H9 (cell line): ENCODE results near the gene IFIT5. TPM values are rescaled to one million over a fixed set of nuclear protein-coding genes. Genes with fewer than 3 reads are reported as not detected.
A peak's percentile ranks its signal among the peaks of the same experiment; 100 is the strongest.

Experiments
- DNase-seq: peaks from one replicate; pipeline ENCODE4 v3.0.0-alpha.2; 2017
- H2AFZ ChIP-seq: one replicate; pipeline ENCODE4 v1.6.1; 2013; ENCODE audit warnings: mild to moderate bottlenecking, low read length, control low read depth, moderate library complexity
- H2AK5ac ChIP-seq: 2 replicates; pipeline ENCODE4 v1.6.1; 2013; ENCODE audit warnings: low read length, control low read depth, mixed read lengths; ENCODE audit not compliant: insufficient read length
- H2BK120ac ChIP-seq: one replicate; pipeline ENCODE4 v1.6.1; 2013; ENCODE audit warnings: low read depth, mild to moderate bottlenecking, low read length, control low read depth, inconsistent platforms; ENCODE audit not compliant: poor library complexity, severe bottlenecking
- H2BK12ac ChIP-seq: 2 replicates; pipeline ENCODE4 v1.6.1; 2013; ENCODE audit warnings: low read length, control low read depth, mixed read lengths, low read depth; ENCODE audit not compliant: insufficient read length
- H2BK15ac ChIP-seq: 2 replicates; pipeline ENCODE4 v1.6.1; 2013; ENCODE audit warnings: low read depth, low read length, control low read depth
- H2BK20ac ChIP-seq: one replicate; pipeline ENCODE4 v1.6.1; 2013; ENCODE audit warnings: low read depth, mild to moderate bottlenecking, low read length, control low read depth, inconsistent platforms; ENCODE audit not compliant: poor library complexity, severe bottlenecking
- H2BK5ac ChIP-seq: 2 replicates; pipeline ENCODE4 v1.6.1; 2013; ENCODE audit warnings: low read length, control low read depth, mixed read lengths; ENCODE audit not compliant: insufficient read length
- H3K14ac ChIP-seq: 2 replicates; pipeline ENCODE4 v1.6.1; 2013; ENCODE audit warnings: low read length, control low read depth; ENCODE audit not compliant: insufficient read depth
- H3K18ac ChIP-seq: 2 replicates; pipeline ENCODE4 v1.6.1; 2013; ENCODE audit warnings: low read depth, mild to moderate bottlenecking, mixed read lengths, low read length, control low read depth; ENCODE audit not compliant: insufficient read length
- H3K23ac ChIP-seq: 2 replicates; pipeline ENCODE4 v1.6.1; 2013; ENCODE audit warnings: low read length, control low read depth, mixed read lengths, low read depth; ENCODE audit not compliant: insufficient read length
- H3K23me2 ChIP-seq: 2 replicates; pipeline ENCODE4 v1.6.1; 2013; ENCODE audit warnings: low read depth, mild to moderate bottlenecking, mixed read lengths, low read length, control low read depth; ENCODE audit not compliant: insufficient read length, poor library complexity, severe bottlenecking
- H3K27ac ChIP-seq: 2 replicates; pipeline ENCODE4 v1.5.1; 2013; ENCODE audit warnings: low read length, control low read depth, mixed read lengths, low read depth; ENCODE audit not compliant: insufficient read length
- H3K27me3 ChIP-seq: 2 replicates; pipeline ENCODE4 v1.6.1; 2013; ENCODE audit warnings: low read length, control low read depth, inconsistent platforms; ENCODE audit not compliant: insufficient read depth
- H3K4ac ChIP-seq: 2 replicates; pipeline ENCODE4 v1.6.1; 2013; ENCODE audit warnings: low read depth, mild to moderate bottlenecking, control low read depth, inconsistent platforms, low read length, moderate library complexity
- H3K4me1 ChIP-seq: 2 replicates; pipeline ENCODE4 v1.6.1; 2013; ENCODE audit warnings: low read length, control low read depth, inconsistent platforms; ENCODE audit not compliant: insufficient read depth
- H3K4me2 ChIP-seq: 2 replicates; pipeline ENCODE4 v1.6.1; 2013; ENCODE audit warnings: low read length, control low read depth, mixed read lengths; ENCODE audit not compliant: insufficient read length, insufficient read depth
- H3K56ac ChIP-seq: 2 replicates; pipeline ENCODE4 v1.6.1; 2013; ENCODE audit warnings: low read depth, mild to moderate bottlenecking, mixed read lengths, low read length, control low read depth; ENCODE audit not compliant: insufficient read length
- H3K79me1 ChIP-seq: 2 replicates; pipeline ENCODE4 v1.6.1; 2013; ENCODE audit warnings: low read depth, mild to moderate bottlenecking, moderate library complexity, low read length, control low read depth, inconsistent platforms; ENCODE audit not compliant: insufficient read depth, poor library complexity, severe bottlenecking
- H3K79me2 ChIP-seq: 2 replicates; pipeline ENCODE4 v1.6.1; 2013; ENCODE audit warnings: low read length, control low read depth, inconsistent platforms; ENCODE audit not compliant: insufficient read depth
- H3K9ac ChIP-seq: 2 replicates; pipeline ENCODE4 v1.6.1; 2013; ENCODE audit warnings: low read length, control low read depth, mixed read lengths; ENCODE audit not compliant: insufficient read length; ENCODE audit errors: extremely low read depth
- H3K9me3 ChIP-seq: one replicate; pipeline ENCODE4 v1.6.1; 2013; ENCODE audit warnings: low read depth, low read length, inconsistent platforms; ENCODE audit not compliant: control insufficient read depth
- H3T11ph ChIP-seq: one replicate; pipeline ENCODE4 v1.6.1; 2013; ENCODE audit warnings: mild to moderate bottlenecking, low read length, control low read depth, inconsistent platforms
- H4K20me1 ChIP-seq: one replicate; pipeline ENCODE4 v1.6.1; 2013; ENCODE audit not compliant: control insufficient read depth, insufficient read length, insufficient read depth
- H4K5ac ChIP-seq: 2 replicates; pipeline ENCODE4 v1.6.1; 2013; ENCODE audit warnings: low read depth, mild to moderate bottlenecking, mixed read lengths, low read length, control low read depth; ENCODE audit not compliant: insufficient read length
- H4K8ac ChIP-seq: replicated peaks from 2 replicates; pipeline ENCODE4 v1.6.1; 2013; ENCODE audit warnings: low read length, control low read depth, mixed read lengths, low read depth; ENCODE audit not compliant: insufficient read length
- H4K91ac ChIP-seq: 2 replicates; pipeline ENCODE4 v1.6.1; 2013; ENCODE audit warnings: low read depth, mild to moderate bottlenecking, moderate library complexity, mixed read lengths, low read length, control low read depth; ENCODE audit not compliant: insufficient read length
- H3K27ac Mint-ChIP-seq, 3 experiments: 2 replicates in 2 of 3; 3 replicates in 1 of 3; pipeline ENCODE4 v1.8.0; 2020 to 2021; ENCODE audit warnings: mixed read lengths in 3 of 3, mild to moderate bottlenecking in 1 of 3, moderate library complexity in 1 of 3
- H3K27me3 Mint-ChIP-seq: 2 replicates; pipeline ENCODE4 v1.8.0; 2021; ENCODE audit warnings: low read depth, mild to moderate bottlenecking, moderate library complexity, mixed read lengths
- H3K36me3 Mint-ChIP-seq, 3 experiments: 2 replicates in 2 of 3; 3 replicates in 1 of 3; pipeline ENCODE4 v1.8.0; 2020 to 2021; ENCODE audit warnings: low read depth in 3 of 3, mixed read lengths in 3 of 3; ENCODE audit not compliant: insufficient read depth in 1 of 3
- H3K4me1 Mint-ChIP-seq, 2 experiments: 2 replicates each; pipeline ENCODE4 v1.8.0; 2020; ENCODE audit warnings: mixed read lengths in 2 of 2
- H3K4me3 Mint-ChIP-seq, 2 experiments: 2 replicates in 1 of 2; 3 replicates in 1 of 2; pipeline ENCODE4 v1.8.0; 2020 to 2021; ENCODE audit warnings: mild to moderate bottlenecking in 2 of 2, mixed read lengths in 2 of 2, moderate library complexity in 1 of 2
- H3K9me3 Mint-ChIP-seq, 2 experiments: 2 replicates in 1 of 2; 3 replicates in 1 of 2; pipeline ENCODE4 v1.8.0; 2020; ENCODE audit warnings: mild to moderate bottlenecking in 2 of 2, mixed read lengths in 2 of 2, moderate library complexity in 1 of 2
- WGBS: extraction: QIAGEN DNeasy Blood & Tissue Kit; methylation state at CpG from one replicate; pipeline ENCODE4 v1.1.7; 2013; ENCODE audit warnings: missing lambda C conversion rate, low lambda C conversion rate, mixed read lengths; ENCODE audit not compliant: insufficient read length; ENCODE audit errors: extremely low coverage; 5-methylcytosine and 5-hydroxymethylcytosine counted together
- total RNA-seq: library from RNA; stranded (reverse); gene quantifications from 2 replicates; pipeline ENCODE4 v1.2.1, GENCODE V29; 2021
- TF ChIP-seq, protein P1 (sequence below): fragments of 200-600 bp; sonication (generic); conservative IDR thresholded peaks from 3 replicates; pipeline ENCODE4 v1.8.0; 2021; ENCODE audit warnings: antibody characterized with exemption, mild to moderate bottlenecking

Gene IFIT5
- total RNA-seq, 1 experiment from 2014 or later = 2.3 TPM

DNA sequence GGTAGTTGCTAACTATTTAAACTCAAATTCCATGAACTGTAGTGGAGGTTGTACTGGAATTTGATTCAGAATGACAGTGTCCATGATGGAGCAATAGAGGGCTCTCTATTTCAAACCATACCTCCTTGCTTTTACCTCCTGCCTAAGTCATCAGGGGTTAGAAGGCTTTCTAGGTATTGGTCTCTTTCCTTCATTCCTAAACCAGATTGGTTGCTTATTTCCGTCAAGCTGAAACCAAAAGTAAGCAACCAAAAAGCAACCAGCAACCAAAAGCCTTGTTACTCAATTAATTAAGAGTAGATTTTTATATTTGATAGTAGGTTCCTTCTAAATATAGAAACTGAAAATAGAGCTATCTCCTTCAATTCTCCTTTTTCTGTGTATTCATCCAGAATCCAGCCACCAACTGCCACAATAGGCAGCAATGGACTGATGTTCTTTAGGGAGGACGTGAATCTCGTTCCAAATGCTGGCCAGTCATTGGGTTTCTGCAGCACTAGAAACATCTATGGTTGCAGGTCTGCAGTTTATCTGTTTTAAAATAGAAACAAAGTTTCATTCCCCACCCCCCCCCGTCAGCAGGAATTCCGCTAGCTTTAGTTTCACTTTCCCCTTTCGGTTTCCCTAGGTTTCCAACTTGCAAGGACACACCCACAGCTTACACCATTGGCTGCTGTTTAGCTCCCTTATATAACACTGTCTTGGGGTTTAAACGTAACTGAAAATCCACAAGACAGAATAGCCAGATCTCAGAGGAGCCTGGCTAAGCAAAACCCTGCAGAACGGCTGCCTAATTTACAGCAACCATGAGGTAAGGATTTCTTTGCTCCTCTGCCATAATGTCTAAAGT, 22.2 kb upstream of the IFIT5 start, which contains the start of gene IFIT1:
IFIT1 (plus strand) TSS at position 717 of the 850 bp plus-strand sequence; CDS start at position 807, 90 bp downstream.
- Histone ChIP-seq H3T11ph (no peak within 1 kb of the TSS), H2BK12ac (no peak within 1 kb of the TSS), H3K27me3 (no peaks in the 10 kb centered on the region), H2BK20ac (no peak within 1 kb of the TSS), H3K56ac (no peak within 1 kb of the TSS), H4K5ac (peak within 1 kb of the TSS; percentile 34), H4K8ac (no peak within 1 kb of the TSS), H3K4me2 (peak within 1 kb of the TSS; percentile 63), H3K79me1 (no peaks in the 10 kb centered on the region), H3K18ac (peak within 1 kb of the TSS; percentile 79), H3K23me2 (peaks cover 2% of the 10 kb centered on the region), H2AFZ (peak within 1 kb of the TSS; percentile 92), H4K91ac (no peak within 1 kb of the TSS), H2AK5ac (no peak within 1 kb of the TSS), H3K4ac (no peak within 1 kb of the TSS; the same call in 1 of the 2 replicates), H4K20me1 (no peaks in the 10 kb centered on the region), H3K14ac (no peak within 1 kb of the TSS), H3K9ac (no peak within 1 kb of the TSS), H3K27ac (peak within 1 kb of the TSS; percentile 51), H2BK120ac (no peak within 1 kb of the TSS), H3K4me1 (peaks cover 4% of the 10 kb centered on the region; the same call in 1 of the 2 replicates), H2BK15ac (no peak within 1 kb of the TSS), H3K23ac (no peak within 1 kb of the TSS), H3K79me2 (no peaks in the 10 kb centered on the region), H3K9me3 (no peaks in the 10 kb centered on the region), H2BK5ac (no peak within 1 kb of the TSS)
- TF ChIP-seq, protein P1, sequence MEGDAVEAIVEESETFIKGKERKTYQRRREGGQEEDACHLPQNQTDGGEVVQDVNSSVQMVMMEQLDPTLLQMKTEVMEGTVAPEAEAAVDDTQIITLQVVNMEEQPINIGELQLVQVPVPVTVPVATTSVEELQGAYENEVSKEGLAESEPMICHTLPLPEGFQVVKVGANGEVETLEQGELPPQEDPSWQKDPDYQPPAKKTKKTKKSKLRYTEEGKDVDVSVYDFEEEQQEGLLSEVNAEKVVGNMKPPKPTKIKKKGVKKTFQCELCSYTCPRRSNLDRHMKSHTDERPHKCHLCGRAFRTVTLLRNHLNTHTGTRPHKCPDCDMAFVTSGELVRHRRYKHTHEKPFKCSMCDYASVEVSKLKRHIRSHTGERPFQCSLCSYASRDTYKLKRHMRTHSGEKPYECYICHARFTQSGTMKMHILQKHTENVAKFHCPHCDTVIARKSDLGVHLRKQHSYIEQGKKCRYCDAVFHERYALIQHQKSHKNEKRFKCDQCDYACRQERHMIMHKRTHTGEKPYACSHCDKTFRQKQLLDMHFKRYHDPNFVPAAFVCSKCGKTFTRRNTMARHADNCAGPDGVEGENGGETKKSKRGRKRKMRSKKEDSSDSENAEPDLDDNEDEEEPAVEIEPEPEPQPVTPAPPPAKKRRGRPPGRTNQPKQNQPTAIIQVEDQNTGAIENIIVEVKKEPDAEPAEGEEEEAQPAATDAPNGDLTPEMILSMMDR = no peak
- Mint-ChIP-seq H3K9me3 (peaks cover 2% of the 10 kb centered on the region in 2 experiments; a peak in 2 of 5 replicates), H3K36me3 (peaks cover 0 to 3% (median 1%) of the 10 kb centered on the region in 3 experiments; a peak in 2 of 7 replicates), H3K4me1 (peaks cover 9 to 11% of the 10 kb centered on the region in 2 experiments), H3K27ac (peak within 1 kb of the TSS; percentile 26 to 65 (median 55); a peak in 3 of 7 replicates), H3K27me3 (no peaks in the 10 kb centered on the region), H3K4me3 (peak within 1 kb of the TSS; percentile 57 to 74)
- WGBS = no CpG with 5 or more reads among the region's 8 CpGs
- DNase-seq = peak; percentile 37
